Hepatocyte (in vitro differentiated cells): ENCODE data around the gene SAXO2.

Experiments
- EZH2 ChIP-seq: fragments of 200-600 bp; sonication (generic); IDR thresholded peaks from 2 replicates; pipeline ENCODE4 v1.6.1; 2016; ENCODE audit warnings: antibody characterized with exemption, mild to moderate bottlenecking, borderline replicate concordance
- TF ChIP-seq, protein P1 (sequence below): fragments of 200-600 bp; sonication (generic); IDR thresholded peaks from 2 replicates; pipeline ENCODE4 v1.5.1; 2016; ENCODE audit warnings: antibody characterized with exemption, mild to moderate bottlenecking; ENCODE audit not compliant: poor library complexity

DNA sequence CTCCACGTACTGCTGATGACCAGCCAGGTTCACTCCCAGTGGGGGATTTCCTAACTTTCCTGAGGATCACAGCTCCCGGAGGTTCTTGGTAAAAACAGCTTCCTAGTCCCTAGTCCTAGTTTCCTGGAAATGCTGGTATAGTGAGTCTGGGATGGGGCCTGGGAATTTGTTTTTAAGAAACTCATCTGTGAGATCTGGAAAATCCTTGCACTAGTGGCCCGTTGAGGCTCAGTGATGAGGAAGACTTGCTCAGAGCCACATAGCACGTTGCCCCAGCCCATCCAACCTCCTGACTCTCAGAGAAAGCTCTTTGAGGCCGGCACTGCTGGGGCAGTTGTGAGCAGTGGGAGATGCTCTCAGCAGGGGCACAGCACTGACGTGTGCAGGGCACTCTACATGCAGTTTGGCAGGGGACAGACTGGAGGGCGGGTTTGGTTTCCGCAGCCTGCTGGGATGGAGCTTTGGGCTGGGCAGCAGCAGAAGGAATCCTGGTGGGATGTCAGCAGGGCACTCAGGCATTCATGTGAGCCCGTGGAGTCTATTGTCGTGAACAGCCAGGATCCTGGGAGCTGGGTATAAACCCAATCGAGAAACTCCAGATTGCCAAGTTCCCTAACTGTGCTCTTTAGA is 31.6 kb downstream of the SAXO2 start:
- TF ChIP-seq EZH2, result no peak
- TF ChIP-seq, protein P1, sequence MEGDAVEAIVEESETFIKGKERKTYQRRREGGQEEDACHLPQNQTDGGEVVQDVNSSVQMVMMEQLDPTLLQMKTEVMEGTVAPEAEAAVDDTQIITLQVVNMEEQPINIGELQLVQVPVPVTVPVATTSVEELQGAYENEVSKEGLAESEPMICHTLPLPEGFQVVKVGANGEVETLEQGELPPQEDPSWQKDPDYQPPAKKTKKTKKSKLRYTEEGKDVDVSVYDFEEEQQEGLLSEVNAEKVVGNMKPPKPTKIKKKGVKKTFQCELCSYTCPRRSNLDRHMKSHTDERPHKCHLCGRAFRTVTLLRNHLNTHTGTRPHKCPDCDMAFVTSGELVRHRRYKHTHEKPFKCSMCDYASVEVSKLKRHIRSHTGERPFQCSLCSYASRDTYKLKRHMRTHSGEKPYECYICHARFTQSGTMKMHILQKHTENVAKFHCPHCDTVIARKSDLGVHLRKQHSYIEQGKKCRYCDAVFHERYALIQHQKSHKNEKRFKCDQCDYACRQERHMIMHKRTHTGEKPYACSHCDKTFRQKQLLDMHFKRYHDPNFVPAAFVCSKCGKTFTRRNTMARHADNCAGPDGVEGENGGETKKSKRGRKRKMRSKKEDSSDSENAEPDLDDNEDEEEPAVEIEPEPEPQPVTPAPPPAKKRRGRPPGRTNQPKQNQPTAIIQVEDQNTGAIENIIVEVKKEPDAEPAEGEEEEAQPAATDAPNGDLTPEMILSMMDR, result no peak
